Measurements from ENCODE around the gene SLAMF7. TPM values are rescaled to one million over a fixed set of nuclear protein-coding genes. Genes with fewer than 3 reads are reported as not detected.
A peak's percentile ranks its signal among the peaks of the same experiment; 100 is the strongest.

SLAMF7 gene
- polyA plus RNA-seq, 3 donors from 2014 or later, result 316 to 379 (median 359) TPM

DNA sequence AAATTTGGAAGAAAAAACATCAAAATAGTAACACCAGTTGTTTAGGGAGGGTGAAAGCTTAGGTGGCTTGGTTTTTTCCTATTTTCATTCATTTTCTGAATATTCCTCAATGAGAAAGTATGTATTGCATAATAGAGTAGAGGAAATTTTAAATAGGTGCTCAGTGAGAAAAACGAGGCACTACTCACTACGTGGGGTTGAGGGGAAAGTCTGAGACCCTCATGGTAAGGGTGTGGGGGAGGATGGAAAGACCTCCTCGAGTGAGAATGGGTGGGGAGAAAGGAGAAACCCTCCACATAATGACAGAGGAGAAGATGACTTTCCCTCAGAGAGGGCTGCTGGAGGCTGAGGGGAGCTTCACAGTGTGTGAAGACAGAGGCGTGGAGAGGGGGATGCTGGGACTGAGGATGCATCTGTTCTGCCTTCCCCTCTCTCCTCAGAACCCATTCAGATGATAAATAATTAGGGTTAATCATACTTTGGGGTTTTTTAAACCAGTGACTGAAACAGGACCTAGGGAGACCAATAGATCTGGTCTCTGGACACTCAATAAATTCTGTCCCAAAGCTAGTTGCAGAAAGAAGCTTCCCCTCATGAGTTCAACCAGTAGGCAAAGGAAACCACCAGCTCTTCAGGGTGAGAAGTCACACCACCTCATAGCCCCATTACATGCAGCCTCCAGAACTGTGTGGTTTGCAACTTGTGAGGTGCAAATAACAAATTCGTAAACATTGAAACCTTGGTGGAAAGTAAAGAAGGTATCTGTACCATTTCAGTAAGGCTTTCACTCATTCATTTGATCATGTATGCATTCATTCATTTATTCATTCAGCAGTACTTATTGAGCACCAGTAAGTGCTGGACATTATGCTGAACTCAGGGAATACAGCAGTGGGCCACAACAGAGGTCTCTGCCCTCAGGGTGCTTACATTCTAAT lies 17.1 kb downstream of the SLAMF7 start:
- Mint-ChIP-seq H3K36me3 (peaks cover 30 to 33% (median 32%) of the 10 kb centered on the region in 3 donors), H3K9me3 (no peaks in the 10 kb centered on the region), H3K4me1 (peaks cover 77 to 90% of the 10 kb centered on the region in 2 donors), H3K27ac (peak overlapping the region; percentile 95 to 100 (median 96)), H3K27me3 (ENCODE audit: low read depth in 3 of 3) (peaks cover 6 to 18% (median 17%) of the 10 kb centered on the region in 3 donors), H3K4me3 (peak overlapping the region; percentile 63 to 89 (median 78))
- DNase-seq, result peak; percentile 85 to 88 (median 87)

DNA sequence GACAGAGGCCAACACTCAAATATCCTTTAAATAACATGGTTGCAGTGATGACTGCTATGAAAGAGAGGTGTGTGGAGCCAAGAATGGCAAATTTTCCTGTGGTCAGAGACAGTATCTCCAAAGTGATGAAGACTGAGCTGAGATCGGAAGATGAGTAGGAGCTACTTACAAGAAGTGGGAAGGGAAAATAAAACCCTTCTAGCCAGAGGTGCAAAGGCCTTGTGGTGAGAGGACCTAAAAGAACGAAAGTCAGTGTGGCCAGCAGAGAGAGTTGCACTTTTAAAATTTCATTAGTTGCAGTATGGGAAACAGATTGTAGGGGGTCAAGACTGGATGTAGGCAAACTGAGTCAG lies 17.8 kb downstream of the SLAMF7 start:
- Mint-ChIP-seq H3K9me3 (peaks cover 0 to 3% (median 0%) of the 10 kb centered on the region in 6 donors), H3K27me3 (ENCODE audit: low read depth in 3 of 3) (peaks cover 3 to 14% (median 14%) of the 10 kb centered on the region in 3 donors), H3K4me1 (peaks cover 76 to 90% of the 10 kb centered on the region in 2 donors), H3K4me3 (peak overlapping the region; percentile 63 to 89 (median 78)), H3K27ac (peak overlapping the region; percentile 95 to 100 (median 96)), H3K36me3 (peaks cover 27 to 30% (median 28%) of the 10 kb centered on the region in 3 donors)
- peak in 1 of 3 donors; percentile 70 for DNase-seq

GRCh38 chr1:160758521-160758920 lies 19.5 kb downstream of the SLAMF7 start:
- peaks cover 68 to 87% of the 10 kb centered on the region in 2 donors for H3K4me1 Mint-ChIP-seq
- H3K27ac Mint-ChIP-seq, result peak overlapping the region; percentile 34 to 99 (median 86)
- peaks cover 0 to 3% (median 0%) of the 10 kb centered on the region in 6 donors for H3K9me3 Mint-ChIP-seq
- DNase-seq, result no peak
- peak overlapping the region in 1 of 5 donors; percentile 21 for H3K4me3 Mint-ChIP-seq
- H3K27me3 Mint-ChIP-seq (ENCODE audit: low read depth in 3 of 3), result peaks cover 0 to 9% (median 7%) of the 10 kb centered on the region in 3 donors
- H3K36me3 Mint-ChIP-seq, result peaks cover 10 to 16% (median 12%) of the 10 kb centered on the region in 3 donors

DNA sequence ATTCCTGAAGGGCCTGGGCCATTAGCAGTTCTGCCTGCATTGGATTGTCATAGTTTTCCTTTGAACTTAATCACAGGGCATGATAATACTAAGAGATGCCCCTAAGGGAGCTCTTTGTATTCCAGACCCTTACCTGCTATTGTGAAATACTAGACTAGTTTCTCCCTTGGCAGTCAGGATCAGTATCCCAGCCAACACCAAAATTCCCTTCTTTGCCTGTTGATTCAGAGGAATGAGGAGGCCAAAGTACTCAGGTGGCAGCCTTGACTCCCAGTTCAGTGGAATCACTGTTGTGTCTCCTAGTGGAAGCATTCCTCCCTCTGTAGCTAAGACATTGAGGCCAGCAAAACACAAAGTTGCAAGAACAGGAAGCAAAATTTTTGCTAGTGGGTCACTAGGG lies 20.7 kb downstream of the SLAMF7 start:
- H3K27ac Mint-ChIP-seq, result peak overlapping the region in 4 of 6 donors; percentile 60 to 82 (median 67)
- no peak for DNase-seq
- H3K4me3 Mint-ChIP-seq, result no peak overlapping the region
- peaks cover 0 to 3% (median 0%) of the 10 kb centered on the region in 6 donors for H3K9me3 Mint-ChIP-seq
- peaks cover 0 to 8% (median 6%) of the 10 kb centered on the region in 3 donors for H3K36me3 Mint-ChIP-seq
- H3K4me1 Mint-ChIP-seq, result peaks cover 56 to 75% of the 10 kb centered on the region in 2 donors
- H3K27me3 Mint-ChIP-seq (ENCODE audit: low read depth in 3 of 3), result peaks cover 0 to 9% (median 5%) of the 10 kb centered on the region in 3 donors

GRCh38 chr1:160761046-160761445 lies 22.0 kb downstream of the SLAMF7 start:
- Mint-ChIP-seq H3K27me3 (ENCODE audit: low read depth in 3 of 3) (peaks cover 0 to 6% (median 5%) of the 10 kb centered on the region in 3 donors), H3K36me3 (peaks cover 0 to 8% (median 6%) of the 10 kb centered on the region in 3 donors), H3K4me3 (no peak overlapping the region), H3K9me3 (peaks cover 0 to 3% (median 0%) of the 10 kb centered on the region in 6 donors), H3K4me1 (peaks cover 46 to 71% of the 10 kb centered on the region in 2 donors), H3K27ac (no peak overlapping the region)
- DNase-seq, result no peak

DNA sequence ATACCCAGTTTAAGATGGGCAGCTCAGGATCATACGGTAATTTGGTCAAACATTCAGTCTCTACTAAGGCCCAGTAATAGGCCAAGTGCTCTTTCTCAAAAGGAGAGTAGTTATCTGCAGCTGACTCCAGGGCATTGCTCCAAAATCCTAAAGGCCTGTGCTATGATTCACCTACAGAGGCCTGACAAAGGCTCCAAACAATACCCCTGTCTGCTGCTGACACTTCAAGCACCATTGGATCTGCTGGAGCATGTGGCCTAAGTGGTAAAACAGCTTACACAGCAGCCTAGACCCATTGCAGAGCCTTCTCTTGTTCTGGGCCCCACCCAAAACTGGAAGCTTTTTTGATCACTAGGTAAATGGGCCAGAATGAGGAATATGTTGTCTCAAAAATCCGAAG lies 22.8 kb downstream of the SLAMF7 start:
- H3K27me3 Mint-ChIP-seq (ENCODE audit: low read depth in 3 of 3), result peaks cover 0 to 2% (median 2%) of the 10 kb centered on the region in 3 donors
- no peak overlapping the region for H3K4me3 Mint-ChIP-seq
- peaks cover 0 to 3% (median 0%) of the 10 kb centered on the region in 6 donors for H3K9me3 Mint-ChIP-seq
- DNase-seq, result no peak
- no peak overlapping the region for H3K27ac Mint-ChIP-seq
- peaks cover 45 to 71% of the 10 kb centered on the region in 2 donors for H3K4me1 Mint-ChIP-seq
- peaks cover 0 to 6% (median 6%) of the 10 kb centered on the region in 3 donors for H3K36me3 Mint-ChIP-seq

DNA sequence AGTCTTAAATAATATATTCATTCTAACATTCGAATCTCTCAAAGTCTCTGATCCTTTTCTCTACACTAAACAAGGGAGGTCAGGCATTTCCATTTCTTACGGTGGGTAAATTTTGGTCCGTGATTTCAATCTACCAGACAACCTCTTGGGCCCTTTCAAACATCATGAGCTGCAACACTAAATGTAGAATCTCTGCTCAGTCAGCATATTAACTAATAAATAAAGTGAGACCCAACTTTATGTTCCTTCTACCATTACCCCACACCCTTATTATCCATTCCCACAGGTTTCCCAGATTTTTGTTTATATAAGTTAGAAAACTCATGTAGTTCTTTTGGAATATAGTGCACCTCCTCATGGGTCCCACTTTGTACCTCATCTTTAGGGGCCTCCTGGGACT lies 24.9 kb downstream of the SLAMF7 start:
- peaks cover 44 to 65% of the 10 kb centered on the region in 2 donors for H3K4me1 Mint-ChIP-seq
- H3K36me3 Mint-ChIP-seq, result peaks cover 0 to 6% (median 4%) of the 10 kb centered on the region in 3 donors
- no peak for DNase-seq
- H3K4me3 Mint-ChIP-seq, result no peak overlapping the region
- peaks cover 0 to 3% (median 0%) of the 10 kb centered on the region in 6 donors for H3K9me3 Mint-ChIP-seq
- H3K27ac Mint-ChIP-seq, result peak overlapping the region in 2 of 6 donors; percentile 13 to 65
- peaks cover 4 to 9% (median 4%) of the 10 kb centered on the region in 3 donors for H3K27me3 Mint-ChIP-seq (ENCODE audit: low read depth in 3 of 3)

DNA sequence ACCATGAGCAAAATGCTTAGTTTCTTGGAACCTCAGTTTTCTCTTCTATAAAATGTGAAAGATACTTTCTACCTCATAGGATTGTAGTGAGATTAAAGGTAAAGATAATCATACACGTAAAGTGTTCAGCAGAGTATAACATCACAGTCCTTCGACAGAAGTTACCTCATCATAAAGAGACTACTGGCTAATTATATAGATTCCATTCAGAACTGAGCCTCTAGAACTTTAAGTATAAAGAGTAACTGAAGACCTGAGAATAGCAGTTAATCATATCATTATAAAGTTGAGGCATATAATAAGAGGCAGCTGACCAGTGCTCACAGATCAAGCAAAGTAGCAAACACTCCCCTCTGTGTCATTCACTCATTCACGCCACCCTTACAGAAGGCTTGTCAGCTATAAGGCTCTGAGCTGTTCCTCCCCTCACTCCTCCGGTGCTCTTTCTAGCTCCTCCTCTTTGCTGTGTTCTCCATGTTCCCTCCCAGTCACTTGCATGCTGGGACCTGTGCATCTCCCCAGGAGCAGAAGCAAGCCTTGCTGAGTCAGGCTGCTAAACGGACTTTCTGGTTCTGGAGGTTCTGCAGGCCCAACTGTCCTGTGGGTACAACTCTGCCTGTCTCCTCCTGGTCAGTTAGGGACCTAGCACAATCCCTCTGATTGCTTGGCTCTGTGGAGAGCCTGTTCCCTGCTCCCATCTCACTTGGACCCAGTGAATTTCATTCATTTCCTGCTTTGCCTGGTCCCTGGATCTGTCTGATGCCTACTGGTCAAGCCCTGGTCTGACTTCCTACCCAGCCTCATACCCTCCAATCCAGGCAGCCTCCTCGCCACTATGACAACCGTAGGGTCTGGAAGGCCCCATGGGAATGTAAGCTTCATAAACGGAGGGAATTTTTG lies 28.6 kb downstream of the SLAMF7 start:
- DNase-seq, result peak in 2 of 3 donors; percentile 23 to 26
- H3K36me3 Mint-ChIP-seq, result no peaks in the 10 kb centered on the region
- no peaks in the 10 kb centered on the region for H3K9me3 Mint-ChIP-seq
- H3K27me3 Mint-ChIP-seq (ENCODE audit: low read depth in 3 of 3), result peaks cover 4 to 9% (median 4%) of the 10 kb centered on the region in 3 donors
- peak overlapping the region; percentile 94 to 99 (median 99) for H3K27ac Mint-ChIP-seq
- peaks cover 22 to 34% of the 10 kb centered on the region in 2 donors for H3K4me1 Mint-ChIP-seq
- peak overlapping the region; percentile 82 to 94 (median 85) for H3K4me3 Mint-ChIP-seq

- Mint-ChIP-seq H3K4me3 (peak overlapping the region; percentile 82 to 94 (median 85)), H3K4me1 (peaks cover 21 to 28% of the 10 kb centered on the region in 2 donors), H3K36me3 (no peaks in the 10 kb centered on the region), H3K9me3 (no peaks in the 10 kb centered on the region), H3K27me3 (ENCODE audit: low read depth in 3 of 3) (peaks cover 4 to 9% (median 4%) of the 10 kb centered on the region in 3 donors), H3K27ac (peak overlapping the region; percentile 94 to 99 (median 99))
- peak; percentile 83 to 88 (median 87) for DNase-seq
Measured at GRCh38 chr1:160768295-160768657, 29.2 kb downstream of the SLAMF7 start.

DNA sequence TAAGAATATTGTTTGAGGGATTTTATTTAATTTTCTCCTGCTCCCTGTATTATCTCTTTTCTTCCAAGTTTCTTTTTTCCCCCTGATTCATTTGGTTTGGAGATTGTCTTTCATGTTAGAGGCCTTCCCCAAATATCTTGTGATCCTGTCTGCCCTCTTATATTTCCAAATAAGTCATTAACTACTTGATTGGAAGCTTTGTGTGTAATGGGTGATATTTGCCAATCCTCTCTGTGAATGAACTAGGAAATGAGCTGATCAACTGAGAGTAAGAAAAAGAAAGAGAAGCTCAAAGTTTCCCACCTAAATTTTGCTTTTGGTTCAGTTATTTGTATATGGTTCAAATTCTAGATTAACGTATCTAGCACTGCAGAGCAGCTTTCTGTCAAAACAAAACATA lies 33.3 kb downstream of the SLAMF7 start:
- Mint-ChIP-seq H3K36me3 (no peaks in the 10 kb centered on the region), H3K27ac (no peak overlapping the region), H3K4me3 (no peak overlapping the region), H3K4me1 (peaks cover 11 to 12% of the 10 kb centered on the region in 2 donors), H3K27me3 (ENCODE audit: low read depth in 3 of 3) (peaks cover 0 to 6% (median 0%) of the 10 kb centered on the region in 3 donors), H3K9me3 (no peaks in the 10 kb centered on the region)
- no peak for DNase-seq

DNA sequence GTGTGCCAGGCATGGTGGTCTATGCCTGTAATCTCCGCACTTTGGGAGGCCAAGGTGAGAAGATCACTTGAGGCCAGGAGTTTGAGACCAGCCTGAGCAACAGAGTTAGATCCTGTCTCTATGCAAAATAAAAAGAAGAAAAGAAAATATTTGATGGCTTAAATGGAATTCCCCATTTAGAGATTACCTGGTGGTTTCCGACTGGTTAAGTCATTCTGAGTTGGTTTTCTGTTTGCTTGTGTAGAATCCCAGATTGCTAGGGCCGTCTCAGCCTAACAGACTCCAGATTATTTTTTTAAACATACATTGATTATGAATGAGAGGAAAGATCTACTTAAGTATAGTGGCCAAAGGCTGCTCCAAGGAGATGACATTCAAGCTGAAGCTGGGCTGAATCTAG lies 34.0 kb downstream of the SLAMF7 start:
- H3K9me3 Mint-ChIP-seq, result no peaks in the 10 kb centered on the region
- no peak for DNase-seq
- no peaks in the 10 kb centered on the region for H3K36me3 Mint-ChIP-seq
- peaks cover 4 to 5% of the 10 kb centered on the region in 2 donors for H3K4me1 Mint-ChIP-seq
- H3K27me3 Mint-ChIP-seq (ENCODE audit: low read depth in 3 of 3), result peaks cover 0 to 5% (median 2%) of the 10 kb centered on the region in 3 donors
- no peak overlapping the region for H3K4me3 Mint-ChIP-seq
- H3K27ac Mint-ChIP-seq, result no peak overlapping the region

DNA sequence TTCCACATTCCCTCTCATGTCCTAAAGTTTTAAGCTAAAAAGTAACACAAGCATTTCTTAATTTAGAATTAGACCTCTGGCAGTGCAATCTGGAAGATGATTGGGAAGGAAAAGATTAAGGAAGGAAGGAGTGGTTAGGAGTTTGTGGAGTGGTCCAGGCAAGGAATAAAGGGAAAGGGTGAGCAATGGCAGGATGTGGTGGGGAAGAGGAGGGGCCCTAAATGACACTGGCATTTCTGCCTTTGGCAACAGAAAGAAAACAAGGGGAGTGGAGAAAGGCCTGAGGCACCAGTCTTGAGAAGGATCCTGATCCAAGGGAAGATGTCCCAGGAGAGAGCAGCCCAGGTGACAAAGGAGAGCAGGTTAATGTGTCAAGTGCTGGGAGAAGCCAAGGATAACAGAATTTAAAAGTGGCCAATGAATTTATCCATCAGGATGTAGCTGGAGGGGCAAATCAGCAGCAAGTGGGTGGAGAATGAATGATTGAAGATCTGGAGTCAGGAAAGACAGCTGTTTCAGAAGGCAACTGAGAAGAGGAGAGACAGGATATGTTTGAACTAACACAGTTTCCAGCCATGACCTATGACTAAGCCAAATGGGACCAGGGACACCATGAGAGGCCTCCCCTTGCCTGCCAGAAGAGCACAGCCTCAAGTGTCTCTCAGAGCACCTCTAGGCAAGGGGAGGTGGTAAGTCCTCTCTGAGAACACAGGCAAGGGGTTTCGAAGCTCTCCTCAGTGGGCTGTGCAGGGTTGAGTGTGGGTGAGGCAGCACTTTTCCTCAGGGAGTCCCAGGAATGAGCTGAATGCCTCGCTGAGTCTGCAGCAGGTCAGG lies 36.1 kb downstream of the SLAMF7 start:
- no peak for DNase-seq
- Mint-ChIP-seq H3K36me3 (no peaks in the 10 kb centered on the region), H3K4me3 (no peak overlapping the region), H3K4me1 (peaks cover 0 to 2% of the 10 kb centered on the region in 2 donors), H3K27me3 (ENCODE audit: low read depth in 3 of 3) (peaks cover 0 to 4% (median 2%) of the 10 kb centered on the region in 3 donors), H3K27ac (no peak overlapping the region), H3K9me3 (no peaks in the 10 kb centered on the region)

Data from immature natural killer cell (primary cell).